Measurements from ENCODE around the gene GATAD2B. TPM values are rescaled to one million over a fixed set of nuclear protein-coding genes. Genes with fewer than 3 reads are reported as not detected.

The GATAD2B gene
- total RNA-seq, 2 experiments from 2014 or later, result 59.5 to 59.8 TPM

- H3K36me3 Mint-ChIP-seq (ENCODE audit: low read depth), result peaks cover 13% of the 10 kb centered on the region
- no peaks in the 10 kb centered on the region for H3K27me3 Mint-ChIP-seq
- intact Hi-C loops (cut with micrococcal nuclease), result no loop called here
- POLR2A ChIA-PET, result interaction anchor here (0.9 to 1.1 kb wide), 3 partner anchors 21 to 214 kb away, joined by 3 read pairs; partner anchors contain the start of gene RPS27
- peak overlapping the region; percentile 75 for H3K4me3 Mint-ChIP-seq
- no peaks in the 10 kb centered on the region for H3K9me3 Mint-ChIP-seq
- H3K27ac Mint-ChIP-seq, result no peak overlapping the region
- DNase-seq, result no peak
- CTCF ChIA-PET, result interaction anchor here (1.4 kb wide), 1 partner anchor 12 kb away, joined by 4 read pairs; no protein-coding TSS in a partner anchor
- TF ChIP-seq CTCF (IDR thresholded peaks at IDR 0.05), result no peak
- H3K4me1 Mint-ChIP-seq (ENCODE audit: low read depth), result peaks cover 32% of the 10 kb centered on the region
- no peak for ATAC-seq
These were observed 145.9 kb downstream of the GATAD2B start for GRCh38 chr1:153776845-153777370.

GRCh38 chr1:153776352-153776751 lies 146.4 kb downstream of the GATAD2B start:
- Mint-ChIP-seq H3K27me3 (no peaks in the 10 kb centered on the region), H3K27ac (peak overlapping the region; percentile 25), H3K9me3 (no peaks in the 10 kb centered on the region), H3K4me3 (peak overlapping the region; percentile 75), H3K36me3 (ENCODE audit: low read depth) (peaks cover 14% of the 10 kb centered on the region), H3K4me1 (ENCODE audit: low read depth) (peaks cover 32% of the 10 kb centered on the region)
- ATAC-seq (no peak), DNase-seq (no peak)
- no peak for TF ChIP-seq CTCF (IDR thresholded peaks at IDR 0.05)
- ChIA-PET POLR2A (interaction anchor here (0.7 to 1.0 kb wide), 2 partner anchors 15 to 215 kb away, joined by 3 read pairs; partner anchors contain the start of gene RPS27), CTCF (interaction anchor here (1.0 to 2.0 kb wide), 4 partner anchors 10 to 99 kb away, joined by 3 to 5 read pairs (median 4); partner anchors contain the start of gene NPR1)
- intact Hi-C loops (cut with micrococcal nuclease), result no loop called here

- ChIA-PET POLR2A (interaction anchor here (0.6 to 1.7 kb wide), 7 partner anchors 12 to 224 kb away, joined by 3 to 5 read pairs (median 3); partner anchors contain the start of gene RPS27), CTCF (interaction anchor here (0.9 to 2.0 kb wide), 8 partner anchors 11 to 98 kb away, joined by 3 to 5 read pairs (median 4); partner anchors contain the start of gene NPR1)
- TF ChIP-seq CTCF (IDR thresholded peaks at IDR 0.05), result no peak
- Mint-ChIP-seq H3K4me3 (peak overlapping the region; percentile 75), H3K36me3 (ENCODE audit: low read depth) (peaks cover 17% of the 10 kb centered on the region), H3K27me3 (no peaks in the 10 kb centered on the region), H3K9me3 (no peaks in the 10 kb centered on the region), H3K27ac (peak overlapping the region; percentile 67), H3K4me1 (ENCODE audit: low read depth) (peaks cover 32% of the 10 kb centered on the region)
- ATAC-seq (peak; percentile 70), DNase-seq (peak; percentile 79)
- intact Hi-C loops (cut with micrococcal nuclease), result no loop called here
These were observed 147.1 kb downstream of the GATAD2B start for GRCh38 chr1:153775458-153776327.

- CTCF ChIA-PET, result interaction anchor here (0.9 to 2.0 kb wide), 6 partner anchors 12 to 47 kb away, joined by 3 to 5 read pairs (median 3); no protein-coding TSS in a partner anchor
- H3K9me3 Mint-ChIP-seq, result no peaks in the 10 kb centered on the region
- POLR2A ChIA-PET, result interaction anchor here (0.6 to 1.7 kb wide), 5 partner anchors 11 to 225 kb away, joined by 3 to 5 read pairs (median 3); no protein-coding TSS in a partner anchor
- intact Hi-C loops (cut with micrococcal nuclease), result no loop called here
- H3K4me1 Mint-ChIP-seq (ENCODE audit: low read depth), result peaks cover 32% of the 10 kb centered on the region
- DNase-seq, result no peak
- peak; percentile 51 for ATAC-seq
- H3K4me3 Mint-ChIP-seq, result peak within 1 kb of the TSS; percentile 75
- peak within 1 kb of the TSS; percentile 67 for H3K27ac Mint-ChIP-seq
- TF ChIP-seq CTCF (IDR thresholded peaks at IDR 0.05), result no peak
- H3K36me3 Mint-ChIP-seq (ENCODE audit: low read depth), result peaks cover 17% of the 10 kb centered on the region
- H3K27me3 Mint-ChIP-seq, result no peaks in the 10 kb centered on the region
These were observed 147.9 kb downstream of the GATAD2B start, which contains the start of gene SLC27A3 for GRCh38 chr1:153774780-153775457. Gene SLC27A3 (plus strand): TSS chr1:153775407. CDS start chr1:153775498, 91 bp downstream.

Measured in activated CD8-positive, alpha-beta T cell treated with anti-CD3 and anti-CD28 coated beads for 36 hours (primary cell).